ENCODE results near the gene HIVEP2.

HIVEP2 gene

DNA sequence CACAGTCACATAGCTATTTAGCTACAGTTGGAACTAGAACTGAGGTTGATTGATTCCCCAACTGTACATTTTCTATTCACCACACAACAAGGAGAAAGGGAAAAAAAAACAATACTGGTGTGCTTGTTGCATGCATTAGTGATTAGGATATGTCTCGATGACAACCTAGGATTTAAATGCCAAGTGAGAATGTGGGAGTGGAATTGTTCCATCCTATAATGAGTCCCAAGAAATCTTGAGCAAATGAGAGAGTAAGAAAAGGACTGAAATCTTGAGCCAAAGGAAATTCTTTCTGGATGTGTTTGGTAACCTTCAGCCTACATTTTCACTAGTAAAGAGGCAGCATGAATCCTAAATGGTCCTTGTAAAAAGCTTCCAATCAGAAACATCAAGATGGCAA, 232.7 kb downstream of the HIVEP2 start:
- no peak for DNase-seq (ENCODE audit: low spot score)
- no peak for FAIRE-seq

DNA sequence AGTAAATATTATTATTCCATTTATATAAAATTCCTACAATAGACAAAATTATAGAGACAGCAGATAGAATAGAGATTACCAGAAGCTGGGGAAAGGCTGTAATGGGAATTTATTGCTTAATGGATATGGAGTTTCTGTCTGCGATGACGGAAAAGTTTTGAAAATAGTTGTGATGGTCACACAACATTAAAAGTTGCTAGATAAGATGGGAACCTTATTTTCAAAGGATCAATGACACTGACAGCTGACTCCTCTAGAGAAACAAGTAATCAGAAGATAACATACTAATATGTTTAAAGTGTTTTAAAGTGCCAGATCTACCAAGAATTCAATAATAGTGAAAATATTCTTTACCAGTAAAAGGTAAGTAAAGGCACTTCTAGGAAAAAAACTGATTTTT, 236.3 kb downstream of the HIVEP2 start:
- no peak for FAIRE-seq
- DNase-seq (ENCODE audit: low spot score), result no peak

DNA sequence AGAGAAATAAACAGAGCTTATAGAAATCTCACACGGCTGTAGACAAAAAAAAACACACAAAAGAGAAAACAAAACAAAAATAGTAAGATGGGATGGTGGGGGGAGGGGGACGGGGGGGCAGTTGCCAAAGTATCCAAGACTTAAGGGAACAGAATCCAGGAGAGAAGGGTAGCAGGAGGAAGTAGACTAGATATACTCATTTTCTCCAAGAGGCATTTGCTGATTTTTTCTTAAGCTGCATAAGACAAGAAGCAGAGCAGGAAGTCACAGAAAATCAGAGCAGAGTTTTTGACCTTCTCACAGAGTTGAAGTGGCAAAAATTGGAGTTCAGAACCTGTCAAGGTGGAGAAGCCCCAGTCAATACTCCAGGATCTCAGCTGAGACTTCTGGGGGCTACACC, 237.7 kb downstream of the HIVEP2 start:
- DNase-seq (ENCODE audit: low spot score) (no peak), FAIRE-seq (no peak)

DNA sequence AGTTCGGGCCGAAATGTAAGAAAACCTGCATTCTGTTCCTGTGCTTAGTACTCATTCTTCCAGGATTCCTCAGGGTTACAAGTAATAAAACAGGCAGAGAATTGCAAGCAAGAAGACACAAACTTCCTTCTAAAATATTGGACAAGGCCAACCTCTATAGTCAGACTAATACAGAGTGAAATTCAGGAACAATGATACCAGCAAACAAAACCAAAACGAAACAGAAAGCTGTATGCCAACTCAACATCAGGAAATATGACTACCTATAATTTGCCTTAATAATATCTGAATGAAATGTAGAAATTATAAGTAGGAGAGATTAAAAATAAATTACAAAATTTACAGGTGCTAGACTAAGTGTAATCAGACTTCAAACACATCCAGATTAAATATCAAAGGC, 238.8 kb downstream of the HIVEP2 start:
- FAIRE-seq, result no peak
- no peak for DNase-seq (ENCODE audit: low spot score)

DNA sequence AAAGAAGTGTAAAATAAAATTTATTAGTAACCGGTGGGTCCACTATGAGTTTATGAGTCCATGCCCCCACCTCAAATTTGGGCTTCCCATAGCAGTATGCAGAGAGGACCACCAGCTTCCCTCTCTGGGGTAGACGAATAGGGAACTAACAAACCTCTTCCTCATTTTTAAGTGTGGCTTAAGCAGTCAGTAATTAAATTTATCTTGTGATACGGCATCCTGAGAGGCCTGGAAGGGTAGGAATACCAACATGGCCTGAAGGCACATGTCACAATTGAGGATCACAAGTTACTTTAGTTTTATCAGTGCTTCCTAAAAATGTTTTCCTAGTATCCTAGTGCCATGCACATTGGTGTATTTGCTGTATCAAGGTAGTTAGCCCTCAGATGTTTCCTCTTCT, 239.9 kb downstream of the HIVEP2 start:
- DNase-seq (ENCODE audit: low spot score), result no peak
- no peak for FAIRE-seq

DNA sequence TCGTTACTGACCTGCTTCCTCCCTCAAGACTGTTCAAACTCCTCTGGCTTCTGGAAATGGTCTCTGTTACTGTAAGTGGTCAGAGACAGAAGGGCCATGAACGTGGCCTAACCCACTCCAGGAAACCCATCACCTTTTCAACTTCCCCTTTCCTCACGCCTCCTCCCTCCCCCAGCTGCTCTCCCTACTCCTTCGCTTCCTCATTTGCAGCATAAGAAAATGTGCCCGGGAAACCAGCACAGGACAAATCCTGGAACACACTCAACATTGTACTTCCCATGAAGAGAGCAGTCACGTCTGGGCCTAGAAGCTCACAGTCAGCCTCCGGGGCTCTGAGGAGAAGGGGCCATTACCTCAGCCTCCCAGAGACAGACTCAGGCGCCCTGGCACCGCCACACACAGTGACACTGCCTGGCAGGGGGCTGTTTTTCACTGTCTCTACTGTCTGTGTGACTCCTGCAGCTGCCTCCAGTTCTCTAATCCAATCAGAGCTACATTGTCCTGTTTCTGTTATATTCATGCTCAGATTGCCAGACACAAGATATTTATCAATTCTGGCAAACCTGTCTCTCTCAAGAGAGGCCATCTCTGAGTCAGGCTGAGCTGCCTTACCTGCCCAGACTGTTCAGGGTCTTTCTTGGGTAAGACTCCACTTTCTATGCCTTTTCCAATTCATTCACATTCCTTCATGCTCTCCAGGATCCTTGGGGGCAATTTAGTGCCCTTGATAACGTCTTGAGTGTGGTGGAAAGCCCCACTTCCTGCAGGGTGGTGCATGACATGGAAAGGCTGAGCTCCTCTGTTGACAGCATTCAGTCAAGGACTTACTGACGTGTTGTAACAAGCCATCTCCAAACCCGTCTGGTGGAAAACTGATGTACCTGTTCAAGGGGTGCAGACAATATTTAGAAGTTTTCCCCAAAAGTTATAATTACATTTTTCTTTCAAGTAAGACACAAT, 242.2 kb downstream of the HIVEP2 start:
- DNase-seq (ENCODE audit: low spot score) (no peak), FAIRE-seq (no peak)

Data from RCC 7860 (cell line).